ENCODE results near the gene SLC35A2.
A peak's percentile ranks its signal among the peaks of the same experiment; 100 is the strongest.

The SLC35A2 gene

DNA sequence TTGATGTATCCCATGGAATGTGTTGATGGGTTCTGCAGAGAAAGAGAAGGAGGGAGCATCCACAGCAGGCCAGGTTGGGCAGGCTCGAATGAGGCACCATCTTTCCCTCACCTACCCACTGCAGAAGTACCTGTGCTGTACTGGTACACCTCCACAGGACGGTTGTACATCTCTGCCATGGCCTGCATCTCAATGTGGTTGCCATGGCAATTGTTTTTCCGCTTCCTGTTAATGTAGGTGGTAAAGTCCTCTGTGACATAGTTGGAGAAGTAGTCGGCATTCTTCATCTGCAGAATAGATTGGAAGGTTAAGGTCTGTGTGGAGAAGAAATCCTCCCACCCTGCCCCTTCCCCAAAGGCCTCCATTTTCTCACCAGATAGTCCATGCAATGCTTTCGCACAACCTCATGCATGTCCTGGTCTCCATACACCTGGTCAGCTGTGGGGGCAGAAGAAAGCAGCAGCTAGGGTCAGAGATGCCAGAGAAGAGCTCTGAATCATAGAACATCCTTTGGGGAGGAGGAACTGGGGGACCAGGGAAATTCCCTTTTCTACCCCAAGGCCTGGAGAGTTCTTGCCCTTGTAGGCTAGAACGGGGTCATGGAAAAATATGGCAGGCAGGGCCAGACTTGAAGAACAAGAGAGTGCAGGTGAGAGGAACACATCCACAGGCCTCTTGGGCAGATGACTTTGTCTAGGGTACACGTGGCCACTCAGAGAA lies 23.3 kb upstream of the SLC35A2 start:
- DNase-seq (ENCODE audit: low read depth in 1 of 2, low spot score in 1 of 2): no peak
- H3K27ac ChIP-seq (replicated peaks): 0 out of 2 replicates have a peak overlapping the region, but pooled peaks have one; percentile 27

GRCh38 chrX:48933757-48934156 lies 22.3 kb upstream of the SLC35A2 start:
- no peaks in the 10 kb centered on the region for H3K27me3 ChIP-seq (ENCODE audit: insufficient read depth, poor library complexity, severe bottlenecking)
- no peak overlapping the region for H3K27ac ChIP-seq (replicated peaks)
- H3K4me3 ChIP-seq (replicated peaks; ENCODE audit: insufficient read depth, low read length): no peak overlapping the region
- no peak for DNase-seq (ENCODE audit: low read depth in 1 of 2, low spot score in 1 of 2)
- TF ChIP-seq REST (IDR thresholded peaks at IDR 0.05; ENCODE audit: insufficient replicate concordance, low read depth): no peak
- no peak for TF ChIP-seq GABPA (IDR thresholded peaks at IDR 0.05; ENCODE audit: low read depth)
- no peak for TF ChIP-seq CTCF (IDR thresholded peaks at IDR 0.05; ENCODE audit: insufficient read depth, low read length)
- no peak for TF ChIP-seq POLR2AphosphoS5 (IDR thresholded peaks at IDR 0.05; ENCODE audit: low read depth)
- TF ChIP-seq SPI1 (IDR thresholded peaks at IDR 0.05; ENCODE audit: borderline replicate concordance, low read depth): no peak

More for the DNA sequence above, 23.3 kb upstream of the SLC35A2 start:
- Histone ChIP-seq H3K27me3 (ENCODE audit: insufficient read depth, poor library complexity, severe bottlenecking) (no peaks in the 10 kb centered on the region), H3K4me3 (replicated peaks; ENCODE audit: insufficient read depth, low read length) (no peak overlapping the region)
- TF ChIP-seq CTCF (IDR thresholded peaks at IDR 0.05; ENCODE audit: insufficient read depth, low read length) (no peak), REST (IDR thresholded peaks at IDR 0.05; ENCODE audit: insufficient replicate concordance, low read depth) (no peak), SPI1 (IDR thresholded peaks at IDR 0.05; ENCODE audit: borderline replicate concordance, low read depth) (no peak), POLR2AphosphoS5 (IDR thresholded peaks at IDR 0.05; ENCODE audit: low read depth) (no peak), GABPA (IDR thresholded peaks at IDR 0.05; ENCODE audit: low read depth) (no peak)

DNA sequence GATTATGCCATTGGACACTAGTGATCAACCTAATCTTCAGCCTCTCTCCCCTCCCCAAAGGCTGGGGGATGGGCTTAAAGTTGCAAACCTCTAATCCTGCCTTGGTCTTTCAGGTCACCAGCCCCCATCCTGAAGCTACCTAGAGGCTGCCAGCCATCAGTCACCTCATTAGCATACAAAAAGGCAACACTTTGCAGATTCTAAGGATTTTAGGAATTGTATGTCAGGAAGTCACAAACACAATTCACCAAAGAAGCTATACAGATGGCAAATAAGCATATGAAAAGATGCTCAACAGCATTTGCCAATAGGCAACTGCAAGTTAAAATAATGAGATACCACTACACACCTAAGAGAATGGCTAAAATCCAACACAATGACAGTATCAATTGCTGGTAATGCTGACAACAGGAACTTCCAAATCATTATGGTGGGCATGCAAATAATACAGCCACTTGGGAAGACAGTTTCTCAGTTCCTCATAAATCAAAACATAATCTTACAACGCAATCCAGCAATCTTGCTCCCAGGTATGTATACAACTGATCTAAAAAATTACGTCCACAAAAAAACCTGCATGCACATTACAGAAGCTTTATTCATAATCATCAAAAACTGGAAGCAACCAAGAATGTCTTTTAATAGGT lies 16.4 kb upstream of the SLC35A2 start:
- H3K27me3 ChIP-seq (ENCODE audit: insufficient read depth, poor library complexity, severe bottlenecking): no peaks in the 10 kb centered on the region
- no peak for DNase-seq (ENCODE audit: low read depth in 1 of 2, low spot score in 1 of 2)
- no peak overlapping the region for H3K4me3 ChIP-seq (replicated peaks; ENCODE audit: insufficient read depth, low read length)
- no peak for TF ChIP-seq CTCF (IDR thresholded peaks at IDR 0.05; ENCODE audit: insufficient read depth, low read length)
- no peak for TF ChIP-seq GABPA (IDR thresholded peaks at IDR 0.05; ENCODE audit: low read depth)
- no peak for TF ChIP-seq REST (IDR thresholded peaks at IDR 0.05; ENCODE audit: insufficient replicate concordance, low read depth)
- TF ChIP-seq SPI1 (IDR thresholded peaks at IDR 0.05; ENCODE audit: borderline replicate concordance, low read depth): no peak
- no peak for TF ChIP-seq POLR2AphosphoS5 (IDR thresholded peaks at IDR 0.05; ENCODE audit: low read depth)
- H3K27ac ChIP-seq (replicated peaks): no peak overlapping the region
